Colonic mucosa (tissue), 4 donors: ENCODE results near the gene TMEM167B. TPM values are rescaled to one million over a fixed set of nuclear protein-coding genes. Genes with fewer than 3 reads are reported as not detected.
"Not testable (repeated sequence)": the region's sequence is repeated elsewhere in the genome, so short reads cannot be mapped to it uniquely, and the experiment has no call there.

Experiments
- DNase-seq: peaks from one replicate; pipeline ENCODE4 v3.0.0-alpha.2; 2020
- H3K27ac ChIP-seq: fragments of 200-600 bp; one replicate; pipeline ENCODE4 v1.8.0; 2021
- H3K27me3 ChIP-seq: fragments of 200-600 bp; one replicate; pipeline ENCODE4 v1.8.0; 2021
- H3K36me3 ChIP-seq: fragments of 200-600 bp; one replicate; pipeline ENCODE4 v1.8.0; 2021
- H3K4me1 ChIP-seq: fragments of 200-600 bp; one replicate; pipeline ENCODE4 v1.8.0; 2021; ENCODE audit warnings: mild to moderate bottlenecking
- H3K4me3 ChIP-seq: fragments of 200-600 bp; one replicate; pipeline ENCODE4 v1.8.0; 2021
- H3K9ac ChIP-seq, 2 donors: one replicate each; pipeline ENCODE4 v1.7.0; 2013; ENCODE audit warnings: control low read depth in 2 of 2, low read depth in 2 of 2, low read length in 2 of 2
- H3K9me3 ChIP-seq: fragments of 200-600 bp; one replicate; pipeline ENCODE4 v1.8.0; 2021
- intact Hi-C: fragments of 100-400 bp; cut with DNase I; formaldehyde crosslinking; loops from one replicate; pipeline ENCODE4 v1.14.1; 2022
- total RNA-seq, 2 donors: library from RNA; stranded (reverse); fragmentation: NEBNext Ultra II Directional in 1 of 2; extraction: Animal tissue kit (Norgen Biotek cat#: 25700) in 1 of 2; gene quantifications; one replicate each; pipeline ENCODE4 v1.2.1, GENCODE V29; 2021
- TF ChIP-seq, protein P1 (sequence below): fragments of 200-600 bp; IDR thresholded peaks from one replicate; pipeline ENCODE4 v1.8.0; 2022; ENCODE audit warnings: antibody characterized with exemption, mild to moderate bottlenecking
- donor health status: healthy.
- donor health status: DM: no; HTN: no; CAD: no.
- donor health status: DM: no; HTN: no; CAD: no.

The TMEM167B gene
- total RNA-seq, 2 donors from 2014 or later = 26.0 to 53.6 TPM

DNA sequence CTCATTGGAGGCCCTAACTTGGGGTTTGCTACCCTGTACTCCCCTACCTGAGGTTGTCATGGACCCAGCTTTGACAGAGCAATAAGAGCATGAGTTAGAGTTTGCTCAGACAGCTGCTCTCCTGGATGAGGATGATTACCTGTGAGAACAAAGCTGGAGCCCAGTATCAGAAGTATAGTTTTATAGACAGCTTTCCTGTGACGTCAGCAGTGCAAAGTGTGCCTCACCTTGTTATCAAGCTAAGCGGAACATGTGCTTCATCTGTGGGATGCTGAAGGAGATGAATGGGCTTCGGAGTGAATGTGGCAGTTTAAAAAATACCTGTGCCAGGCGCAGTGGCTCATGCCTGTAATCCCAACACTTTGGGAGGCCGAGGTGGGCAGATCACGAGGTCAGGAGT lies 43.2 kb upstream of the TMEM167B start:
- Histone ChIP-seq H3K4me1 (no peaks in the 10 kb centered on the region), H3K4me3 (no peak overlapping the region), H3K27ac (no peak overlapping the region), H3K9ac (no peak overlapping the region), H3K27me3 (no peaks in the 10 kb centered on the region), H3K9me3 (no peaks in the 10 kb centered on the region), H3K36me3 (no peaks in the 10 kb centered on the region)
- intact Hi-C loops = no loop called here
- TF ChIP-seq, protein P1, sequence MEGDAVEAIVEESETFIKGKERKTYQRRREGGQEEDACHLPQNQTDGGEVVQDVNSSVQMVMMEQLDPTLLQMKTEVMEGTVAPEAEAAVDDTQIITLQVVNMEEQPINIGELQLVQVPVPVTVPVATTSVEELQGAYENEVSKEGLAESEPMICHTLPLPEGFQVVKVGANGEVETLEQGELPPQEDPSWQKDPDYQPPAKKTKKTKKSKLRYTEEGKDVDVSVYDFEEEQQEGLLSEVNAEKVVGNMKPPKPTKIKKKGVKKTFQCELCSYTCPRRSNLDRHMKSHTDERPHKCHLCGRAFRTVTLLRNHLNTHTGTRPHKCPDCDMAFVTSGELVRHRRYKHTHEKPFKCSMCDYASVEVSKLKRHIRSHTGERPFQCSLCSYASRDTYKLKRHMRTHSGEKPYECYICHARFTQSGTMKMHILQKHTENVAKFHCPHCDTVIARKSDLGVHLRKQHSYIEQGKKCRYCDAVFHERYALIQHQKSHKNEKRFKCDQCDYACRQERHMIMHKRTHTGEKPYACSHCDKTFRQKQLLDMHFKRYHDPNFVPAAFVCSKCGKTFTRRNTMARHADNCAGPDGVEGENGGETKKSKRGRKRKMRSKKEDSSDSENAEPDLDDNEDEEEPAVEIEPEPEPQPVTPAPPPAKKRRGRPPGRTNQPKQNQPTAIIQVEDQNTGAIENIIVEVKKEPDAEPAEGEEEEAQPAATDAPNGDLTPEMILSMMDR = no peak
- DNase-seq = no peak

- no peaks in the 10 kb centered on the region for H3K36me3 ChIP-seq
- H3K4me3 ChIP-seq = no peak overlapping the region
- no peaks in the 10 kb centered on the region for H3K27me3 ChIP-seq
- H3K9ac ChIP-seq = no peak overlapping the region
- H3K27ac ChIP-seq = no peak overlapping the region
- DNase-seq = no peak
- intact Hi-C loops = no loop called here
- H3K9me3 ChIP-seq = no peaks in the 10 kb centered on the region
- TF ChIP-seq, protein P1 = no peak
- no peaks in the 10 kb centered on the region for H3K4me1 ChIP-seq
Observed at GRCh38 chr1:109048335-109048734, 42.2 kb upstream of the TMEM167B start.

- intact Hi-C loops = no loop called here
- DNase-seq = no peak
- H3K4me1 ChIP-seq = no peaks in the 10 kb centered on the region
- H3K36me3 ChIP-seq = no peaks in the 10 kb centered on the region
- no peaks in the 10 kb centered on the region for H3K27me3 ChIP-seq
- H3K4me3 ChIP-seq = no peak overlapping the region
- no peak overlapping the region for H3K27ac ChIP-seq
- H3K9me3 ChIP-seq = no peaks in the 10 kb centered on the region
- TF ChIP-seq, protein P1 = no peak
- no peak overlapping the region for H3K9ac ChIP-seq
Observed at GRCh38 chr1:109050228-109050995, 40.2 kb upstream of the TMEM167B start.

GRCh38 chr1:109052145-109052544 lies 38.4 kb upstream of the TMEM167B start:
- H3K27me3 ChIP-seq, intact Hi-C loops, H3K9me3 ChIP-seq, H3K4me3 ChIP-seq, H3K4me1 ChIP-seq, H3K9ac ChIP-seq, DNase-seq, H3K27ac ChIP-seq, H3K36me3 ChIP-seq: not testable (repeated sequence)

DNA sequence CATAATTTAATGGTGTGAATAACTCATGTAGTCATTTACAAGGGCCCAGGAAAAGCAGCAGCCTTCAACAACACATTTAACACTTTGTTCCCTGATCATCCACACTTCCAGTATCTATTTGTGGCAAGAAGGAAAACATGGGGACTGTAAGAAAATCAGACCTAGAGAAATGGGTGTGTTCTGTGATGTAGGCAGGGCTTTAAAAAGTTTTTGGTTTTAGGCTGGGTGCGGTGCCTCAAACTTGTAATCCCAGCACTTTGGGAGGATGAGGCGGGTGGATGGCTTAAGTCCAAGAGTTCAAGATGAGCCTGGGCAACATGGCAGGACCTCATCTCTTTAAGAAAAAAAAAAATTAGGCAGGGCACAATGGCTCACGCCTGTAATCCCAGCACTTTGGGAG lies 34.5 kb upstream of the TMEM167B start:
- intact Hi-C loops = no loop called here
- Histone ChIP-seq H3K4me1 (no peaks in the 10 kb centered on the region), H3K9me3 (no peaks in the 10 kb centered on the region), H3K27ac (no peak overlapping the region), H3K4me3 (no peak overlapping the region), H3K9ac (no peak overlapping the region), H3K36me3 (no peaks in the 10 kb centered on the region), H3K27me3 (no peaks in the 10 kb centered on the region)
- TF ChIP-seq, protein P1 = no peak
- DNase-seq = no peak

- TF ChIP-seq, protein P1 = no peak
- no peak for DNase-seq
- H3K9me3 ChIP-seq = no peaks in the 10 kb centered on the region
- H3K9ac ChIP-seq = no peak overlapping the region
- no peaks in the 10 kb centered on the region for H3K4me1 ChIP-seq
- H3K36me3 ChIP-seq = no peaks in the 10 kb centered on the region
- intact Hi-C loops = no loop called here
- no peak overlapping the region for H3K27ac ChIP-seq
- no peaks in the 10 kb centered on the region for H3K27me3 ChIP-seq
- H3K4me3 ChIP-seq = no peak overlapping the region
Observed at GRCh38 chr1:109059026-109059425, 31.5 kb upstream of the TMEM167B start.
